NCI-H526 treated with DMSO at 0.1 percent for 48 hours (cell line): Measurements from ENCODE around the gene EHD3.
"Not testable (repeated sequence)": the region's sequence is repeated elsewhere in the genome, so short reads cannot be mapped to it uniquely, and the experiment has no call there.

ENCODE experiments used
- DNase-seq: peaks from one replicate; lab custom pipeline; 2025; lab: John Stamatoyannopoulos, UW

EHD3 gene

GRCh38 chr2:31256611-31257382, 22.8 kb downstream of the EHD3 start:
- no peak for DNase-seq

GRCh38 chr2:31258351-31258750, 24.4 kb downstream of the EHD3 start:
- no peak for DNase-seq

- no peak for DNase-seq
Observed at GRCh38 chr2:31259075-31259474, 25.1 kb downstream of the EHD3 start.

GRCh38 chr2:31260870-31261269, 26.9 kb downstream of the EHD3 start:
- DNase-seq: no peak

GRCh38 chr2:31263636-31264190, 29.8 kb downstream of the EHD3 start:
- DNase-seq: no peak

GRCh38 chr2:31265234-31265633, 31.3 kb downstream of the EHD3 start:
- DNase-seq: no peak

GRCh38 chr2:31266804-31267203, 32.9 kb downstream of the EHD3 start:
- DNase-seq: no peak

GRCh38 chr2:31267437-31268120, 33.6 kb downstream of the EHD3 start:
- DNase-seq: no peak

GRCh38 chr2:31268344-31268743, 34.4 kb downstream of the EHD3 start:
- no peak for DNase-seq

GRCh38 chr2:31269087-31269486, 35.1 kb downstream of the EHD3 start:
- no peak for DNase-seq

GRCh38 chr2:31270131-31270530, 36.2 kb downstream of the EHD3 start:
- no peak for DNase-seq

- no peak for DNase-seq
Observed at GRCh38 chr2:31270822-31271231, 36.9 kb downstream of the EHD3 start.

GRCh38 chr2:31271851-31272267, 37.9 kb downstream of the EHD3 start:
- DNase-seq: no peak

GRCh38 chr2:31274401-31275075, 40.6 kb downstream of the EHD3 start:
- DNase-seq: no peak

- no peak for DNase-seq
Observed at GRCh38 chr2:31275976-31276375, 42.0 kb downstream of the EHD3 start.

- no peak for DNase-seq
Observed at GRCh38 chr2:31277621-31278020, 43.7 kb downstream of the EHD3 start.

GRCh38 chr2:31282634-31283033, 48.7 kb downstream of the EHD3 start:
- DNase-seq: no peak

GRCh38 chr2:31283193-31283919, 49.4 kb downstream of the EHD3 start:
- DNase-seq: not testable (repeated sequence)

GRCh38 chr2:31284107-31284506, 50.2 kb downstream of the EHD3 start:
- DNase-seq: no peak

- DNase-seq: no peak
Observed at GRCh38 chr2:31286230-31286629, 52.3 kb downstream of the EHD3 start.

- DNase-seq: no peak
Observed at GRCh38 chr2:31286961-31287550, 53.1 kb downstream of the EHD3 start.

GRCh38 chr2:31287654-31288053, 53.7 kb downstream of the EHD3 start:
- no peak for DNase-seq
